Eye (tissue), 1 donor: ENCODE data around the gene CRMP1.
"Not testable (repeated sequence)": the region's sequence is repeated elsewhere in the genome, so short reads cannot be mapped to it uniquely, and the experiment has no call there.

Experiments
- DNase-seq: peaks from one replicate; pipeline ENCODE4 v3.0.0-alpha.2; 2015

Gene CRMP1

DNA sequence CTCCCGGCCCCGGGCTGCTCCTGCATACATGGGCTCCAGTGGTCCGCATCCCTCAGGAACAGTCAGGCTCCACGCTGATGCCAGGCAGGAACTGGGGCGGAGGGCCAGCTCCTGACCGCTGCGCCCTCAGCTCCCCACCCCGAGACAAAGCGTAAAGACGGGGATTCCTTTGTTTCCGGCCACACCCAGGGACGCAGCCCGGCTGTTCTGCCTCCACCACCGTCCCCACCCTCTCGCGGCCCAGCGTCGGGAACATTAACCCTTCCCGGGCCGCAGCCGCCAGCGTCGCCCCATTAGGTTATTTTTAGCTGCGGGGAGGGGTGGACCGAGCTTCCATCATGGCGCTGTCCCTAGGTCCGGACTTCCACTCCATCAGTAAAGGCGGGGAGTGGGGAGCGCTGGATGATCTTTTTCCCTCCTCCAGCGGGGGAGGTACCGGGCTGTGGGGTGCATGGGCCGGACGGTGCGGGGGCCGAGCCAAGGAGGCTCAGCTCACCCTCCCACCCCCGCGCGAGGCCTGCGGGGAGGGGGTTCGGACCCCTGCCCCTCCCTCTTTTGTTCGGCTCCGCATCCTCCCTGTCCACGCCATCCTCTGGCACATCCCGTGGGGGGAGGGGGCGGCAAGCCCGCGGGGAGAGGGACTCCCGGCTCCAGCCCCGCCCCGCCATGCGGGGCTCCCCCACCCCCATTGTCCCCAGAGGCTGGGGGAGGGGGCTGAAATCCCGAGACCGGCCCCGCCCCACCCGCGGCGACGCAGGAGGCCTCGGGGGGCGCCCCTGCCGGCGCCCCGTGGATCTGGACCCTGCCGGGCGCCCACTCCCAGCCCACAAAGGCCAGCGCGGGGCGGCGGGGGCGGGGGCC, 5.3 kb downstream of the CRMP1 start:
- peak; percentile 76 for DNase-seq

GRCh38 chr4:5887011-5887360, 5.9 kb downstream of the CRMP1 start:
- no peak for DNase-seq

- peak; percentile 27 for DNase-seq
Measured at GRCh38 chr4:5885733-5886132, 7.2 kb downstream of the CRMP1 start.

DNA sequence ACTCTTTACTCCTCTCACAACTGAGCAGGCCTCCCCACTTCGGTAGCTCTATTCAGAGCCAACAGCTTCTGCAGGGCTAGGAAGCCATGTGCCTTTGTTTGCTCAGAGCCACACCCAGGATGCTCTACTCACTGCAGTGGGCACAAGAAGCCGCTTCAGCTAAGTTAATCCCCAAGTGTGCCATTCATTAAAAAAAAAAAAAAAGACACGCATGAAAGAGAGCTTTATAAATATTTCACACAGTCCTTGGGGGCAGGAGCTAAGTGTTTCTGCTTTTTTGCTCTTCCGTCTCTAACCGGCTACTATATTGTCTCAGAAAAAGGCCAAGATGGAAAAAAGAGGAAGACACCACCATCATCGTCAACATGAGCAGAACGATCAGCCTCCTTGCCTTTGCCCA, 8.1 kb downstream of the CRMP1 start:
- DNase-seq = peak; percentile 58

DNA sequence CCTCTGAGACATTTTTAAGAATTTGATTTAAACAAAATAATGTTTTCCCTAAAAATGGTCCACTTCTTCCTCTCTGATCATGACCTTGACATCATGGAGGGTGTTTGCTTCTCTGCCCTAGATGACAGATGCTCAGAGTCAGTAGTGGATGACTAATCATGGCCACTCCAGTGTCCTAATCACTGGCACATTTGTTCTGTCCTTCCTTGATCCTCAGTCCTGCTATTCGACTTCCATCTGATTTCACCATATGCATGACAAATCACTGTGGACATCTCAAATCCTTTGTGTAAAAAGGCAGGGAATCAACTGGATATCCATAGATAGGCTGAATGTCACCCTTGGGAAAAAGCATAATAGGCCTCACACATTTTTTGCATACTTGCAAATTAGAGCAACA, 9.0 kb downstream of the CRMP1 start:
- DNase-seq = peak; percentile 24

GRCh38 chr4:5882947-5883346, 9.9 kb downstream of the CRMP1 start:
- no peak for DNase-seq

GRCh38 chr4:5881340-5881739, 11.5 kb downstream of the CRMP1 start:
- DNase-seq = peak; percentile 35

GRCh38 chr4:5878359-5878758, 14.5 kb downstream of the CRMP1 start:
- DNase-seq = no peak

DNA sequence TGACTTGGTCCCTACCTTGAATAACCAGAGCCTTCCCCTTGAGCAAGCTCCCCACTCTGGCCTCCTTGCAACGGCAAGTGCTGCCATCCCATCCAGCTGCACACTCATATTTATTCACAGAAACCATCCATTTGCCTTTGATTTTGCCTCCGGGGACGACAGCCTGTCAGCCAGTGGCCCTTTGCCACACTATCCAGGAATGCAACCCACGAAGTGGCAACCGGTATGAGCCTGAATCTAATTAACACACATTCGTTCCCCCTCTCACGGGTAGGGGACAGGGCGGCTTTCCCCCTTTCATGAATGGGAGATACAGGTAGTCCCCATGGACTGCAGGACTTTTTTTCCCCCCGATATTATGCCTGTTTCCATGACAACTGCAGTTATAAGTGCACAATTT, 15.5 kb downstream of the CRMP1 start:
- DNase-seq = peak; percentile 27

DNA sequence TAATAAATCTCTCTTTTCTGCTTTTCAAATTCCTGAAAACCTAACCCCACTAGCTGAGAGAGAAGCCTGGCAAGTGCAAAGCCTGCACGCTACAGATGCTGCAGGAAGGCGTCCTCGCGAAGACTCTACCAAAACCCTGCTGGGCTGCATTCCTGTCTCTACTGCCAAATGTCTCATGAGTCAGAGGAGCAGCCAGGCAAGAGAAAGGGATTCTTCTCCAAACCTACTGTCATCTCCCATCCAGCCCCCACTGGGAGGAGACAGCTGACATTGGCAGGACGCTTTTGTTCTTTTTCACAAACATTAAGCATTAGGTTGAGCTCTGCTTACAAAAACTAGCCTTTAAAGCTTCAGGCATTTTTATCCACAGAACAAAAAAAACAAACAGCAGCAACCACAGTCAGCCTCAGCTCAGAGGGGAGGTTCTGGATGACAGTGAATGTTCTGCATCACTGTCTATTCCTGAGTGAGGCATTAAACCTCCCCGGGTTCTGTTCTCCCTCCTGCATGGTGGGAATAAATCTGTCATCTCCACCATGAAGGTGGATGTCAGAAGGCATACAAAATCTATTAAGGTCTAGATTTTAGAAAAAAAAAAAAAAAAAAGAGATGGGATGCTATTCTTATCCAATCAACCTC, 18.0 kb downstream of the CRMP1 start:
- DNase-seq = peak; percentile 62

GRCh38 chr4:5870701-5871100, 22.2 kb downstream of the CRMP1 start:
- no peak for DNase-seq

DNA sequence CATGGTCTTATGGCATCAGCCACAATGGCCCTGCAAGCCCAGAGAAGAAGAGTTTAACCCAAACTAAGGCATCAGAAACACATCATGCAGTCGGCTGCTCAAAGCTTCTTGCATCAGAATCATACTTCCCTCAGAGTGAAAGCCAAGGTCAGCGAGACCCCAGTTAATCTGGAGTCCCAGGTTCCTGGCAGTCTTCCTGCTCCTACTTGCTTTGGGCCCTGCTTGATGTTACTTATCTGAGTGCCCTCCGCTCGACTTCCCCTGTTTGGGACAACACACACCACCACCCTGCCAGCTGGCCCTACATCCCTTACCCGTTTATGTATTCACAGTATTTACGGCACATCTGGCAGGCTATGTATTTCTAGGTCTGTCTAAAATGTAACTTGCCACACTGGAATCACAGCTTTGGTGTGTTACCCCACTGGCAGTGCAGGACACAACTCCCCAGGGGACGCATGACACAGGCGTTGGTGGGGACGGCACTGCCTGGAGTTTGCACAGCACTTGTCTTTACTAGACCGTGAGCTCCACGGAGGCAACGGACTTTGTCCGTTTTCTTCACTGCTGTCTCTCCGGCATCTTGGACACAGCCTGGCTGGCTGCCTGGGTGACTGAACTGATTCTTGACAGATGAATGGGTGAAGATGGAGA, 22.8 kb downstream of the CRMP1 start:
- no peak for DNase-seq

- no peak for DNase-seq
Measured at GRCh38 chr4:5867866-5868265, 25.0 kb downstream of the CRMP1 start.

DNA sequence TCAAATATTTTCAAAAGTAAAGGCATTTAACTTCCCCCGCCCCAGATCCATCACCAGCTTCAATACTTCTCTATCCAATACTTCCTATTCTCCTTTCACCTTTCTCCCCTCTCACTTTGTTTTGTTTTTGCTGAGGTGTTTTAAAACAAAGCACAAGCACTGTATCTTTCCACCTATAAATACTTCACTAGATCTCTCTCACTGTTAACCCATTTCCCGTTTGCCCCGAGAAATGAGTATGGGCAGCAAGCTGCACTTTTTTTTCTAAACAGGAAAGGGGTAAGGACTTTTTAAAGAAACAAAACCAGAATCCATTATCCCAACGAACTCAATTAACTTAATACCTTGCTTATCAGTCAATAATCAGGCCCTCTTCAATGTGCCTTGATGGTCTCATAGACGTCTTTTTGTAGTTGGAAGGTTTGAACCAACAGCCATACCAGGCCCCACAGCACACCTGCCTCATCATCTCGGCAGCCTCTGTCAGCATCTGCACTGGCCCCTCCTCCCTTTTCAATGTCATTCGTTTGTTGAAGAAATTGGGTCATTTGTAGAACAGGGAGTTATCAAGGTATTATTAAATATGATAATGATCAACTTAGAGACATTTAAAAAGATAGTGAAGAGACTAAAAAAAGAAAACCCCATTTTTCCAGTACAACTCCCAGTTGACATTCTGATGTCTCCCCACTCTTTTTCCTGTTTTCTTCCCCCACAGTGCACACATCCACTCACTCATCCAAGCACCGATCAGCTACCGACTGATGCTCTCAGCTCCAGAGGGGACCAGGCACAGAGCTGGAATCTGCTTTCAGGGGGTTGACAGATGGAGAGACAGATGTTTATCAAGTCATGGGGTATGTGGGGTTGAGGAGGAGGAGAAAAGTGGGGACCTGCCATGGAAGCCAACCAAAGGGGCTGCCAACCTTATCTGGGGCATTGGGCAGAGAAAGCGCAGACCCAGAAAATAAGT, 25.8 kb downstream of the CRMP1 start:
- DNase-seq = no peak

- DNase-seq = no peak
Measured at GRCh38 chr4:5865896-5866599, 26.8 kb downstream of the CRMP1 start.

DNA sequence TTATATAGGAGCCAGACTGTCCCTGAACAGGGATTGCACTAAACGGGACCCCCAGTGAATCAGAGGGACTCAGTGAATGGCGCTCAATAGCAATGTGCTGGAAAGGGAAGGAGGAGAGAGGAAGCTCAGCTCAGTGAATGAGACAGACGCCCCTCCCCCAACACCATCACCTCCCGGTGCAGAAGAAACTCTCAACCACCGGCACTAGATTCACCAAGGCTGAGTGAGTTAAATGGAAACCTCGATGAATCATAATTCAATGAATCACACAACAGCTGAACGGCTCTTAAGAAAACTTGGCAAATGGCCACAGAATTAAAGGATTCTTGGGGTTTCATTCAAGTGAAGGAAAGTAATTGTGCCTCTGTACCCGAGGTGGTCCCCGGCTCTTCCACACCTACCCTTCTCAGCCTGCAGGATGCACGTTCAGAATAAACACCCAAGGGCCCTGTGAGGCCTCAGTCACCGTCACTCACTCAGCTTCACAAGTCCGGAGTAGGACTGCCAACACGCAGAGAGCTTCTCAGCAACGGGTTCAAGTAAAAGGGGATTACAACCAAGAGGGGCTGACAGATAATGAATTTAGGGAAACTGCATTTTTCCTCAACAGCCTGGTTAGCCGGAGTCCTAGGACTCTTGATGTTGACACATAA, 29.3 kb downstream of the CRMP1 start:
- peak; percentile 20 for DNase-seq

GRCh38 chr4:5858020-5858769, 34.7 kb downstream of the CRMP1 start:
- peak; percentile 82 for DNase-seq

DNA sequence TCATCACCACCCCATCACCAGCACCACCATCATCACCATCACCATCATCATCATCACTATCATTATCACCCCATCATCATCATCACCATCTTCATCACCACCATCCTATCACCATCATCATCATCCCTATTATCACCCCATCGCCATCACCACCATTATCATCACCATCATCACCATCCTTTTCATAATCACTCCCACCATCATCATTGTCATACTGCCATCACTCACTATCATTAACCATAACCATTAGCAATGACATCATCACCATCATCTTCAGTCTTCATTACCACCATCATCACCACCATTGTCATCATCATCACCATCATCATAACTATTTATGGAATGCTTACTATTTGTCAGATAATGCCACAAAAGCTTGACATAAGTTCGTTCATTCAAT, 35.7 kb downstream of the CRMP1 start:
- no peak for DNase-seq

GRCh38 chr4:5856362-5856761, 36.5 kb downstream of the CRMP1 start:
- not testable (repeated sequence) for DNase-seq

GRCh38 chr4:5854929-5855328, 38.0 kb downstream of the CRMP1 start:
- DNase-seq = no peak
